ENCODE results near the gene MRPS11.
"Not testable (repeated sequence)": the region's sequence is repeated elsewhere in the genome, so short reads cannot be mapped to it uniquely, and the experiment has no call there.

Gene MRPS11

DNA sequence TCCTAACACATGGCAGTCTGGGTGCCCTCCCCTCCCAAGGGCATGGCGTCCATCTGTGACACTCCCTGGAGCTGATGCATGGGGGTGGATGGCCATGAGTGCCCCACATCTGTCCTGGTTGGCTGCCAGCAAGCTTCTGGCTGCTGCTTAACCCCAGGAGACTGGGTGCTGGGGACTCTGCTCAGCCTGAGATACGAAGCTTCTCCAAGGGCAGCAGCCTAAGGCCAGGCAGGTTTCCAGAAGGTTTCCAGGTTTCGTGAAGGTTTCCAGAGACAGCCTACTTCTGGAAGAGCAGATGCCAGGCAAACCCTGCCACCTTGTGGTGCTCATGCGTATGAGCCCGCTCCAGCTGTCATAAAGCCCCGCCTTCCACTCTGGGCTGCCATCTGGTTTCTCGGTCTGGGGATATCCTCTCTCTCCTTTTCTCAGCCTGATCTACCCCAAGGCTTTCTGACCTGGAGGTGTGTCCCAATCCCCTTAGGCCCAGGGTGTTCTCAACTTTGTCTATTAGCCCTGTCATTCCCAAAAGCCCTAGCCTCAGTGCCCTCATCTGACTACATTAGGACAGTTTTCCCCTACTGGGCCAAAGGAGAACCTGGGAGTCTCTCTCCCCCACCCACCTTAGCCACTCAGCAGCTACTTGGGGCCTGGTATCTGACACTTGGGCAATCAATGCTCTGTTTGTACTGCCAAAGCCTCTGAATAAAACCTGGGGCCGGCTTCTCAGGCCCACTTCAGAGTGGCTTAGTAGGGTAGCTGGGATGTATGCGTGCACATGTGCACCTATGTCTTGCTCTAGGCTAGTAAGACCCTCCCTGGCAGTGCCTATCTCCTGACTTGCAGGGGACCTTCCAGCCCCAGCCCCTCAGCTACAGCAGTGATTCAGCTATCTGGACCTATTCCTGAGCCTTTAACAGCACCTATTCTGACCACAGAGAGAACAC, 12.4 kb upstream of the MRPS11 start:
- DNase-seq (ENCODE audit: low read depth in 2 of 2) = peak; percentile 13 to 20

DNA sequence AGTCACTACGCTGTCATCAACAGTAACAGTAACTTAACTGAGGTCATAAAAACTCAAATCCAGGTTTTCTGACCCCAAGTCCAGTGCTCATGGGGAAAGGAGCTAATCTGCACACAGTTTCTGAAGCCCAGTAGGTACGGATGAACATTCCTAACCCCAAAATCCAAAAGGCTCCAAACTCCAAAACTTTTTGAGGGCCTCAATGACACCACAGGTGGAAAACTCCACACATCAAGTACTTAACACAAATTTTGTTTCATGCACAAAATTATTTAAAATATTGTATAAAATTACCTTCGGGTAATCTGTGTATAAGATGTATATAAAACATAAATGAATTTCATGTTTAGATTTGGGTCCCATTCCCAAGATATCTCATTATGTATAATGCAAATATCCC, 10.8 kb upstream of the MRPS11 start:
- no peak for DNase-seq (ENCODE audit: low read depth in 2 of 2)

DNA sequence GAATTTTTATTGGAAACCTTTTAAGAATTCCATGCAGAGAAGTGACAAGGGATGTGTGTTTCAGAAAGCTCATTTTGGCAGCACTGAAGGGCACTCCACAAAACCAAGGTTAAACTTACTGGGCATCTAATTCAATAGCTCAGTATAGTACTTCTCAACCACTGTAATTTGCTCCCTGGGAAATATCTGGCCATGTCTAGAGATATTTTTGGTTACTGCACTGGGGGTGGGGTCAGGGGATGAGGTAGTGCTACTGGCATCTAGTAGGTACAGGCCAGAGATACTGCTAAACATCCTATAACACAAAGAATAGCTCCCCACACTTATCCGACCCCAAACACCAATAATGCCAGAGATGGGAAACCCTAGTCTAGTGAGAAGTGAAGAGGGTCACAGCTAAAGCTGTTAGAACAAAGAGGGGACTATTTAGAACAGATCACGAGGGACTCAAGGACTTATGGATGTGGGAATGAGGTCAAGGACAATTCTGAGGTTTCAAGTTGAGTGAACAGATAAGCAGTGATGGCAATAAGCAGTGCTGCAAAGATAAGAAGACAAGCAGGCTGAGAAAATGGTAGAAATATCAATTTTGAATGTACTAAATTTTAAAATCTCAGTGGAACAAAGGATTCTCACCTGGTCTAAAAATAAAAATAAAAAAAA, 3.5 kb upstream of the MRPS11 start:
- no peak for DNase-seq (ENCODE audit: low read depth in 2 of 2)

DNA sequence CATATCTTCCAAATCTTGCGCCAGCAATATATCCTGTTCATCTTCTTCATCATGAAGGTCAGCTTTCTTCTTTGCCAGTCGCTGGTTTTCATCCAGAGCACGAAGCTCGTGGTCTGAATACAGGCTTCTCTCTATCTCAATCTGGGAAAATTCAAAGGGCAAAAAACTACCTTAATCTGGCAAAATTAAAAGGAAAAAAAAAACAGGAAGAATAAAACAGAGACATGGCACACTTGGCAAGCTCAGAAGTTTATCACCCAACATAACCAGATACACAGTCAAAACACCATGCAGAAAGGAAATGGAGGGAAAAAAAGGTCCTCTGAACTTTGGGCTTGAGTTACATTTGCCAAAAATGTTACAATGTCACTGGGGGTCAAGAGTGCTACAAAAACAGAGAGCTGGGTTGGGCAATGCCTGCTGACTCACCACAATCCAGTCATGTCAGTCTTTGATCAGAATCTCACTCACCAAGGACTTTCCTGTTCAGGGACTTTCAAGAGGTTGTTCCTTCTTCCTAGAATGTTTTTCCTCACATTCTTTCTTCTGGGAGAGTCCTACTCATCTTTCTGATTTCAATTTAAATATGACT, 1.8 kb upstream of the MRPS11 start:
- DNase-seq (ENCODE audit: low read depth in 2 of 2) = no peak

DNA sequence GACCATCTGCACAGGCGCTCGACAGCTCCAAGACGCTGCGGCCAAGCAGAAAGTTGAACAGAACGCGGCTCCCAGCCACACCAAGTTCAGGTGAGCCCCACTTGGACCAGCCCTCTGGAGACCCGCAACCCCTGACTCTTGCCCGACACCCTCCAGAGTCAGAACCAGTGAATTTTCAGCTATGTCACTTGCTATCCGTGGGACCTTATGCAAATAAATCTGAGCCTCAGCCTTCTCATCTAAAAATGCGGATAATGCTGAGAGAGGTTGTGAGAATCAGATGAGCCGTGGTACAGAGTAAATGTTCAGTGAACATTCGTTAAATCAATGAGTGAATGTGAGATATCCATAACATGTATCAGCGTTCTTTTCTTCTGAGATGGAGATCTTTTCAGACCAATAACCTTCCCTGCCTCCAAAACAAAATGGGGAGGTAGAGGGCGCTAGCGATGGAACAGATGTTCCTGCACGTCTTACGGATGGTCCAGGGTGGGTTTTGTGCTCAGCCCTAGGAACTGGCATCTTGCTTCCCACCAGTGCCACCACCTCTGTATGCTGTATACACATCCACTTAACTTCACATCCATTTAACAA, 524 bp downstream of the MRPS11 start:
- DNase-seq (ENCODE audit: low read depth in 2 of 2) = no peak

DNA sequence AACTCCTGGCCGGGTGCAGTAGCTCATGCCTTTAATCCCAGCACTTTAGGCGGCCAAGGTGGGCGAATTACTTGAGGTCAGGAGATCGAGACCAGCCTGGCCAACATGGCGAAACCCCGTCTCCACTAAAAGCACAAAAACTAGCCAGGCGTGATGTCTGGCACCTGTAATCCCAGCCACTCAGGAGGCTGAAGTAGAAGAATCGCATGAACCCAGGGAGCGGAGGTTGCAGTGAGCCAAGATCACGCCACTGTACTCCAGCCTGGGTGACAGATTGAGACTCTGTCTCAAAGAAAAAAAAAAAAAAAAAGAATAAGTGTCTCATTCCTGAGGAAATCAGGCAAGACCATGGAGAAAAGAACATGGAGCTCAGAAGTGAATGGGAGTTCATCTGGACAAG, 1.2 kb downstream of the MRPS11 start:
- DNase-seq (ENCODE audit: low read depth in 2 of 2) = not testable (repeated sequence)

DNA sequence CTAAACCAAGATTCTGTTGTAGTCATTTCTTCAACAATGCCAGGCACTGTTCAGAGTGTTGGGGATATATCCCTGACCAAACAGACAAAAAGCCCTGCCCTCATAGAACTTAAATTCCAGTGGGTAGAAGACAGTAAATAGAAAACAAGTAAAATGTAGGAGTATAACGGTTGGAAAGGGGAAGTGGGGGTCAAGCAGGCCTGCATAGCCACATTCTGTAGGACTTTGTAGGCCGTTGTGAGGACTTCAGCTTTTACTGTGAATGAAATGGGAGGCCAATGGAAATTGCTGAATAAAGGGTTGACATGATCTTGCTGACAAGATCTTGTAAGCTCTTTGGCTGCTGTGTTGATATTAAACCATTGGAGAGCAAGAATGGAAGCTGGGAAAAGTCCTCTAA, 1.8 kb downstream of the MRPS11 start:
- DNase-seq (ENCODE audit: low read depth in 2 of 2) = no peak

DNA sequence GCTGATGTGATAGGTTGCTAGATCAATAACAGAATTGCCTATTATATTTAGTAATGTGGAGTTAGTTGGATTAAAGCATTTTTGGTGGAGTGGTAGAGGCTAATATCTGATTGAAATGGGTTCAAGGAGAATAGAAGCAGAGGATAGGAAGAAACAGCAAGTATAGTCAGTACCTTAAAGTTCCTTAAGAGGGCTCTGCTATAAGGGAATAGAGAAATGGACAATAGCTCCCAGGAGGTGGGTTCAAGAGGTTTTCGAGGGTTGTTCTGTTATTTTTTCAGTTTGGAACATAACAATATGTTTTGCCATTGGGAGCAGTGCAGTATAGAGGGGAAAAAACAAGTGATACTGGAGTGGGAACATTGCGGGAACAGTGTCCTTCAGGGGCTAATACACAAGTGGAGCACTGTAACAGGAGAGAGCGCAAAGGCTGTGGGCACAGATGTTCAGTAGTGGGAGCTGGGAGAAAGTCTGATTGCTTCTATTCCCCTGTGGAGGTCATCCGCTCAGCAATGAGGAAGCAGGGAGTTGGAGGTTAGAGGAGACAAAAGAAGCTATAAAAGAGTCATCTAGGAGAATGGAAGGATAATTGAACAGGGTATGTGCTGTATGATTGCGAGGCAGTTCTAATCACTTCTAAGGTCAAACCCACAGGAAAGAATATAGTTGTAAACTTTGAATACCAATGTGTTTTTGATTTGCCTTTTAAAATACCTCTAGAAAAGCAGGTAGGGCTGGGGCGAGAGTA, 3.3 kb downstream of the MRPS11 start:
- DNase-seq (ENCODE audit: low read depth in 2 of 2) = no peak

DNA sequence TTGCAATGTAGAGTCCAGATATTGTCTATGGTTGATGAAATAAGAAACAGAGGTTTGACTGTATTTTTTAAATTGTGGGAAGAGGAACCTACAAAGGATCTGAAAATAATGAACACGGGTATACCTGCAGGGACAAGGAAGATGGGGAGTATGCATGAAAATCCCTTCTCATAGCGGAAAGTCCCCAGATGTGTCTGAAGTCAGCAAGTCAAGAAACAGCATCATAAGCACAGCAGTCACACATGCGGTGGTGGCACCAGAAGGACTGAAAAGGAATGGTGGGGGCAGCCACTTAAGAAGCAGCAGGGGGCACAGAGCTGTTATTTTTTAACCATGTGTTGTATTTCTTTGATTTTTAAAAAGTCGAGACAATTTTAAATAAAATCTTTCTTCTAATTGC, 4.7 kb downstream of the MRPS11 start:
- no peak for DNase-seq (ENCODE audit: low read depth in 2 of 2)

DNA sequence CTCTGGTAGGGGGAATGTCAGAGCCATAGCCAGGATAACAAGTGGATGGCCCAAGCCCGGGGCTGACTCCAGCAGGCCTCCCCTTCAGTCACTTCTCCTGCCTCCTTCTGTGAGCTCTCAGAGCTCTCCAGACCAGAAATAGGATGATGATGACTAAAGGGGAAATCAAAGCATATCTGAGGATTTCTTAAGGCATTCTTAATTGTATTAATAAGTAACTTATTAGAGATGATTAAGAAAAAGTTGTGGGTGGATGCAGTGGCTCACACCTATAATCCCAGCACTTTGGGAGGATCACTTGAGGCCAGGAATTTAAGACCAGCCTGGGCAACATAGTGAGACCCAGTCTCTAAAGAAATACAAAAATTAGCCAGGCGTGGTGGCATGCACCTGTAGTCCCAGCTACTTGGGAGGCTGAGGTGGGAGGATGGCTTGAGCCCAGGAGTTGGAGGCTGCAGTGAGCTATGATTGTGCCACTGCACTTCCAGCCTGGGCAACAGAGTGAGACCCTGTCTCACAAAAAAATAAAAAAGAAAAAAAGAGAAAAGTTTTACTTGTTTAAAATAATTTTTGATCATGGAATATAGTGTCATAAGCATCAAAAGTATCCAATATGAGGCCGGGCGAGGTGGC, 6.3 kb downstream of the MRPS11 start:
- not testable (repeated sequence) for DNase-seq (ENCODE audit: low read depth in 2 of 2)

DNA sequence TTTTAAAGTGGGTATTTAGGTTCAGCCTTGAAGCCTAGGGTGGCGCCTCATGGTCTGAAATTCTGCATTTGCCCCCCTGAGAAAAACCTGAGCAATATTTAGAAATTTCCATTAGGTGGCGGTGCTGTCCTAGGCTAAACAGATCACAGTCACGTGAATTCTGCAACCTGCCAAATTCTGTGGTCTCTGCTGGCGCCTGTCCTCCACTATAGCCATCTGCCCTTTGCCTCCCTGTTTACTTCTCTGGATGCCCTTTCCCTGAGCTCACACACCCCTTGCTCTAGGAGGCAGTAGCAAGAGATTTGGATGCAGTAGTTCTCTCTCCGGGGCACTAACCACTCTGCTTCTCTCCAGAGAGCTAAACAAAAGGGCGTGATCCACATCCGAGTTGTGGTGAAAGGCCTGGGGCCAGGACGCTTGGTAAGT, 9.1 kb downstream of the MRPS11 start:
- DNase-seq (ENCODE audit: low read depth in 2 of 2) = no peak

DNA sequence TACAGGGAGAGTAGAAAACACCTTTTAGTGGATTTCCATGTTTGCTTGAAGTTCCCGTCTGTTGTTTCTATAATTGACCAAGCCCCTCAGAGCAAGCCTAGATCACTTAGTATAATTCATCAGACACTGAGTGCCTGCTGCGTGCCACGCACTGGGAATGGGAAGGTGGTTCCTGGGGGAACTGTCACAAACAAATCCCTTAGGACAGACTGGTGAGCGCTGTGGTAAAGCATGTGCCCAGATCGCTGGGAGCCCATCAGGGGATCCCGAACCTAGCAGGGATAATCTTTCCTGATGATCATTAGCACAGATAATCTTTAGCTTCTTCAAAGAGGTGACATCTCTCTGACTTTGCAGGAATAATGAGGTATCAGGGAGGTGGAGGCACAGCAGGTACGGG, 9.6 kb downstream of the MRPS11 start:
- no peak for DNase-seq (ENCODE audit: low read depth in 2 of 2)

DNA sequence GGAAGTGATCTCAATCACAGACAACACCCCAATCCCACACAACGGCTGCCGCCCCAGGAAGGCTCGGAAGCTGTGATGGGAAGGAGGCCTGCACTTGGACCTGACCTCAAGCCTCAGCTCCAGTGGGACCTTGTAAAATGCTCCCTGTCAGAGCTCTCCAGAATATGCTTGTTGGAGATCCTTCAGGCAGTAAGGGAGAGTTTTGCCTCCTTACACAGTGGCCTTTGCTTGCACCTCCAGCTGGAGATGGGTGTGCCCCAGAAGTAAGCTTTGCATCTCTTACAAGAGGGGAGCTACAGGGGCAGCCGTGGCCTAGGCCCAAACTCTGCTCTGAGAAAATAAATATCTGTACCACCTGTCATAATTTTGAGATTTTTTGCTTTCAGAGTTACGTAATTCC, 10.4 kb downstream of the MRPS11 start:
- DNase-seq (ENCODE audit: low read depth in 2 of 2) = no peak

DNA sequence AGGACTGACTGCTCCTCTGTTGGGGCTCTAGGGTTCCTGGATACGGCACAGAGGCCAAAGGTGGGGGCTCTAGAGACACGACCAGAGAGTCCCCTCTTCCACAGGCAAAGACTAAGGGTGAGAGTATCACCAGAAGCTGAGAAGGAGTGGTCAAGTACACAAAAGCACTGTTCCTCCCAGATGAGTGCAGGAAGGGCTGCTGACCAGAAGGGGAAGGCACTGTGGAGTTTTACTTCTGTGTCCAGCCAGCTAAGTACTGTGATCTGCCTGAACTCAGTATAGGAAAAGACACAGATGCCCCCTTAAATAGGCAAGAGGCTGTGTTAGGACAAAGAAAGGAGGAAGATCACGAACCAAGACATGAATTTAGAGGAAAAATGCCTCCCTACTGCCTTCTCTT, 11.7 kb downstream of the MRPS11 start:
- no peak for DNase-seq (ENCODE audit: low read depth in 2 of 2)

DNA sequence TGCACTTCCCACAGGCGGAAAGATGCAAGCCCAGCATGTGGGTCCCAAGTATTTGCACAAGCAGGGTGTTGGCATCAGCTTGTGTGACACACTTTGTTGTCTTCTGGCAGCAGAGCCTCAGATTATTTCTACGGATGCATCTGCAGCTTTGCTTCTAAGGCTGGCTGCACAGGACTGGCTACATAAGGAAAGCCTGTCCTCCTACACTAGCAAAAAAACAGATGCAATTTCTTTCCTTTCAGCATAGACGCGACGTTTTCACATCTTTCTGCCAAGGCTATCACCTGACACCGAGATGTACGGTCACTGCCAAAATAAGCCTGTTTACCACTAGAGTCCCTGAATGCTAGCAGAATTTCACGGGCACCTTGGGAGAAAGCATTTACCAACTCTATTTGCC, 13.5 kb downstream of the MRPS11 start:
- no peak for DNase-seq (ENCODE audit: low read depth in 2 of 2)

DNA sequence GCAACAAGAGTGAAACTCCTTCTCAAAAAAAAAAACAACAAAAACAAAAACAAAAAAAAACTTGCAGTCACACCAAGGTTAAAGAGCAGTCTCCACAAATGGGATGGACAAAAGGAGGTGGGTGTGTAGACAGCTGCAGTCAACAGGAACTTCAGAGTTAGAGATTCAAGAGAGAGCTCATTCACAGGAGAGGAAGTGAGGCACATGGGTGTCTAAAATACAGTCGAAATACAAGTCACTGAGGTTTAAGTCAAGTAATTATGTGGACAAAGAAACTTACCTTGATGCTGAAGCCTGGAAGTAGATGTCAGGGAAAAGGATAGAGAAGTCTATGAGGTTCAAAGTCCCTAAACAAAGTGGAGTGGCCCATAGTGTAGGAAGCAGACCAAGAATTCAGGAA, 14.8 kb downstream of the MRPS11 start:
- no peak for DNase-seq (ENCODE audit: low read depth in 2 of 2)

DNA sequence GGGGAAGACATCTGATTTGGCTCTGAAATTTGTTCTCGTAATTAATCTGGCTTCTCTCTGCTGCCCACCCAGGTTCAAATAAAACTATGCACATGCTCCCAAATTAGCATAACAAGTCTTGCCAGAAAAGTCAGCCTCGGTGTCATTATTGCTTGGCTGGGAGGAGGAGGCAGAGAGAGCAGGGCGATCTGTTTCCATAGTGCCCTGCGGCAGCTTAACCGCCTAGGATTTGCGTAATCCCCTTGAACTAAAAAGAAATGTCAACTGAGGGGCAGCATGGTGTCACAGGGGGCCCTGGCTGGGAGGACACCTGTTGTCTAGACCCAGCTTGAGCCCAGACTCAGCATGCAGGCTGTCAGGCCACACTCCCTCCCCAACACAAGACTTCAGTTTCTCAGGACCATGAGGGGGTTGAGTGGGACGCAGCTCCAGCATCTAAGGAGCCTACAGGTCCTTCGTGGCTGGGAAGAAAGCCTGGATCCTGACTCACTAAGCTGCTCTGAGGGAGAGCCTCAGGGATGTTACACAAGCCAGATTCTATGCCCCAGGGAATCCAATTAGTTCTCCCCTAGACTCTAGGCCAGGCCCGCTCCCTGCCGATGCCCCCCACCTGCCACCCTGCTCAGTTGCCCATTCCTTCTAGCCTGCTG, 17.3 kb downstream of the MRPS11 start:
- DNase-seq (ENCODE audit: low read depth in 2 of 2) = no peak

DNA sequence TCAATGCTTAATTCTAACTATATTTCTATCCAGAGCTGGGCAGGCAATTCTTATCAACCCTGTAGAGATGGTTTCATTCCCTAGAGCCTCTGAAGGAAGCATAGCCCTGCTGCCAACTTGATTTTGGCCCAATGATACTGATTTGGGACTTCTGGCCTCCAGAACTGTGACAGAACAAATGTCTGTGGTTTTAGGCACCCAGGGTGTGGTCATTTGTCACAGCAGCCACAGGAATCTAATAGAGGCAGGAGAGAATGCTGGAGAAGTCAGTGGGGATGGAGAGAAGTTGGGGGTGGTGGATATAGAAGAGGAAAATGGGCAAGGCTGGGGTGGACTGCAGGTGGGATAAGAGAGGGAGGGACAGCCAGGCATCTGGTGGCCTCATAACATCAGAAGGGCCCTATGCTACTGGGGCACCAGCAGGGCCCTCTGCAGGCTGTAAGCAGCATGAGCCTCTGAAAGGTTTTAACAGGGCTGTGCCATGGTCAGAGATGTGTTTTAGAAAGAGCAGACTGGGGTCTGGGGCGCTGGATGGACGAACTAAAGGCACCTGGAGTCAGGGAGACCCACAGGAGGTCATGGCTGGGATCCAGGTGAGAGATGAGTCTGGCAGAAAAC, 19.8 kb downstream of the MRPS11 start:
- DNase-seq (ENCODE audit: low read depth in 2 of 2) = no peak

DNA sequence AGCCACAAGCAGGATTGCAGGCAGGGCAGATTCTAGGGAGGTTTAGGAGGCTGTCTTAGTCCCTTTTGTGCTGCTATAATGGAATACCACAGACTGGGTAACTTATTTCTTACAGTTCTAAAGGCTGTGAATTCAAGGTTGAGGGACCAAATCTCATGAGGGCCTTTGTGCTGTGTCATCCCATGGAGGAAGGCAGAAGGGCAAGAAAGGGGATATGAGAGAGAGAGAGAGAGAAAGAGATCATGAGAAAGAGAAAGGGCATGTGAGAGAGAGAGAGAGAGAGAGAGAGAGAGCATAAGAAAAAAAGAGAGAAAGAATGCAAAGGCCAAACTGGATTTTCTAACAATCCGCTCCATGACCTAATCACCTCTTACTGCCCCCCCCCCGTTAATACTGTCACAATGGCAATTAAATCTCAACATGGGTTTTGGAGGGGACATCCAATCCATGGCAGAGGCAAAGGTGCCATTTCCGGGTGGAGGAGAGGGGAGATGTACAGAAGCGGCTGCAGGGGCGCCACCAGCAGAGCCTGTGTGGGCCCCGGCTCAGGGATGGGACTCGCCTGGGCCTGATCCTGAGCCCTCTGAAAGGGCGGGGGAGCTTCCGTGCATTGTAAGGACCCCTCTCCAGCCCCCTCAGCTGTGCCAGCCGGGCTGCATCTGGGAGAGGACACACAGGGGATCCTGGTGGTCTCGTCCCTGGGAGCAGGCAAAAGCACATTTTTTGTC, 20.5 kb downstream of the MRPS11 start:
- no peak for DNase-seq (ENCODE audit: low read depth in 2 of 2)

DNA sequence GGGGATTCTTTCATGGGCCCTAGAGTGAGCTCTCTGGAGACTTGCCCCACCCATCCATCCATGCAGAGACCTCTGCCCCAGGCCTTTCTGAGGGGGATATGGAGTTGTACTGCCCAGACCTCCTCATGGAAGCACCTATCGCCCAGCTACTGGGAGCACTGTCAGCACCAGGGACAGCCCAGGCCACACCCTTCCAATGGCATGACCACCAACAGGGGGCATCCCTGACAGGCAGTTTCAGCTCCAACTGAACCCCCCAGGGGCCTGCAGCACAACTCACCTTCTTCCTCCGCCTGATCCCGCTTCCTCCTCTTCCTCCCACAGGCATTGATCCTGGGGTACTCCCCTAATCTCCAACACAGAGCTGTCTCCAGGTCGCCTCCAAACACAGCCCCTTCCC, 21.8 kb downstream of the MRPS11 start:
- DNase-seq (ENCODE audit: low read depth in 2 of 2) = no peak

Measured in stimulated activated CD8-positive, alpha-beta memory T cell treated with anti-CD3 and anti-CD28 coated beads, Interleukin-2, amount 100 ng/mL, for 48 hours (primary cell).